ENCODE results near the gene SDF2.
"Not testable (repeated sequence)": the region's sequence is repeated elsewhere in the genome, so short reads cannot be mapped to it uniquely, and the experiment has no call there.

Gene SDF2

GRCh38 chr17:28667870-28668269 is 6.2 kb upstream of the SDF2 start:
- Histone ChIP-seq H3K4me1 (ENCODE audit: control insufficient read depth, insufficient read depth, low read length) (peaks cover 9% of the 10 kb centered on the region), H3K27me3 (ENCODE audit: control insufficient read depth, insufficient read depth, low read length) (no peaks in the 10 kb centered on the region), H3K9ac (ENCODE audit: low read length) (no peak overlapping the region), H3K4me3 (ENCODE audit: low read length) (no peak overlapping the region), H3K27ac (ENCODE audit: low read depth, low read length) (no peak overlapping the region), H3K36me3 (ENCODE audit: control insufficient read depth, insufficient read depth, low read length) (peaks cover 17% of the 10 kb centered on the region)

GRCh38 chr17:28665994-28666393 is 4.3 kb upstream of the SDF2 start:
- peaks cover 10% of the 10 kb centered on the region for H3K36me3 ChIP-seq (ENCODE audit: control insufficient read depth, insufficient read depth, low read length)
- no peaks in the 10 kb centered on the region for H3K27me3 ChIP-seq (ENCODE audit: control insufficient read depth, insufficient read depth, low read length)
- H3K27ac ChIP-seq (ENCODE audit: low read depth, low read length): no peak overlapping the region
- peaks cover 13% of the 10 kb centered on the region for H3K4me1 ChIP-seq (ENCODE audit: control insufficient read depth, insufficient read depth, low read length)
- H3K9ac ChIP-seq (ENCODE audit: low read length): no peak overlapping the region
- no peak overlapping the region for H3K4me3 ChIP-seq (ENCODE audit: low read length)

GRCh38 chr17:28663723-28664122 is 2.0 kb upstream of the SDF2 start:
- Histone ChIP-seq H3K27me3 (ENCODE audit: control insufficient read depth, insufficient read depth, low read length) (no peaks in the 10 kb centered on the region), H3K4me1 (ENCODE audit: control insufficient read depth, insufficient read depth, low read length) (peaks cover 16% of the 10 kb centered on the region), H3K36me3 (ENCODE audit: control insufficient read depth, insufficient read depth, low read length) (peaks cover 9% of the 10 kb centered on the region), H3K4me3 (ENCODE audit: low read length) (no peak overlapping the region), H3K9ac (ENCODE audit: low read length) (no peak overlapping the region), H3K27ac (ENCODE audit: low read depth, low read length) (no peak overlapping the region)

GRCh38 chr17:28662527-28662829 is 772 bp upstream of the SDF2 start:
- peak overlapping the region; percentile 80 for H3K4me3 ChIP-seq (ENCODE audit: low read length)
- H3K27ac ChIP-seq (ENCODE audit: low read depth, low read length): peak overlapping the region; percentile 97
- peak overlapping the region; percentile 96 for H3K9ac ChIP-seq (ENCODE audit: low read length)
- H3K4me1 ChIP-seq (ENCODE audit: control insufficient read depth, insufficient read depth, low read length): peaks cover 16% of the 10 kb centered on the region
- no peaks in the 10 kb centered on the region for H3K27me3 ChIP-seq (ENCODE audit: control insufficient read depth, insufficient read depth, low read length)
- peaks cover 11% of the 10 kb centered on the region for H3K36me3 ChIP-seq (ENCODE audit: control insufficient read depth, insufficient read depth, low read length)

- H3K4me1 ChIP-seq (ENCODE audit: control insufficient read depth, insufficient read depth, low read length): peaks cover 16% of the 10 kb centered on the region
- H3K27ac ChIP-seq (ENCODE audit: low read depth, low read length); H3K4me3 ChIP-seq (ENCODE audit: low read length); H3K27me3 ChIP-seq (ENCODE audit: control insufficient read depth, insufficient read depth, low read length); H3K9ac ChIP-seq (ENCODE audit: low read length): not testable (repeated sequence)
- H3K36me3 ChIP-seq (ENCODE audit: control insufficient read depth, insufficient read depth, low read length): peaks cover 12% of the 10 kb centered on the region
These were observed 2.2 kb downstream of the SDF2 start for GRCh38 chr17:28659497-28659881.

GRCh38 chr17:28658766-28659496 is 2.8 kb downstream of the SDF2 start:
- not testable (repeated sequence) for H3K4me3 ChIP-seq (ENCODE audit: low read length); H3K9ac ChIP-seq (ENCODE audit: low read length); H3K27ac ChIP-seq (ENCODE audit: low read depth, low read length); H3K27me3 ChIP-seq (ENCODE audit: control insufficient read depth, insufficient read depth, low read length)
- H3K36me3 ChIP-seq (ENCODE audit: control insufficient read depth, insufficient read depth, low read length): peaks cover 12% of the 10 kb centered on the region
- H3K4me1 ChIP-seq (ENCODE audit: control insufficient read depth, insufficient read depth, low read length): peaks cover 16% of the 10 kb centered on the region

GRCh38 chr17:28658342-28658741 is 3.4 kb downstream of the SDF2 start:
- not testable (repeated sequence) for H3K4me3 ChIP-seq (ENCODE audit: low read length); H3K9ac ChIP-seq (ENCODE audit: low read length); H3K27me3 ChIP-seq (ENCODE audit: control insufficient read depth, insufficient read depth, low read length); H3K27ac ChIP-seq (ENCODE audit: low read depth, low read length)
- H3K36me3 ChIP-seq (ENCODE audit: control insufficient read depth, insufficient read depth, low read length): peaks cover 12% of the 10 kb centered on the region
- H3K4me1 ChIP-seq (ENCODE audit: control insufficient read depth, insufficient read depth, low read length): peaks cover 12% of the 10 kb centered on the region

- Histone ChIP-seq H3K27me3 (ENCODE audit: control insufficient read depth, insufficient read depth, low read length) (no peaks in the 10 kb centered on the region), H3K4me3 (ENCODE audit: low read length) (no peak overlapping the region), H3K9ac (ENCODE audit: low read length) (no peak overlapping the region), H3K27ac (ENCODE audit: low read depth, low read length) (no peak overlapping the region), H3K4me1 (ENCODE audit: control insufficient read depth, insufficient read depth, low read length) (peaks cover 6% of the 10 kb centered on the region), H3K36me3 (ENCODE audit: control insufficient read depth, insufficient read depth, low read length) (peaks cover 12% of the 10 kb centered on the region)
These were observed 4.0 kb downstream of the SDF2 start for GRCh38 chr17:28657756-28658155.

GRCh38 chr17:28655160-28655559 is 6.5 kb downstream of the SDF2 start:
- no peaks in the 10 kb centered on the region for H3K27me3 ChIP-seq (ENCODE audit: control insufficient read depth, insufficient read depth, low read length)
- H3K9ac ChIP-seq (ENCODE audit: low read length): no peak overlapping the region
- no peaks in the 10 kb centered on the region for H3K4me1 ChIP-seq (ENCODE audit: control insufficient read depth, insufficient read depth, low read length)
- H3K36me3 ChIP-seq (ENCODE audit: control insufficient read depth, insufficient read depth, low read length): peaks cover 12% of the 10 kb centered on the region
- no peak overlapping the region for H3K27ac ChIP-seq (ENCODE audit: low read depth, low read length)
- no peak overlapping the region for H3K4me3 ChIP-seq (ENCODE audit: low read length)

- H3K27ac ChIP-seq (ENCODE audit: low read depth, low read length): no peak overlapping the region
These were observed 13.0 kb downstream of the SDF2 start for GRCh38 chr17:28648698-28649097.

GRCh38 chr17:28646039-28646754 is 15.5 kb downstream of the SDF2 start:
- Histone ChIP-seq H3K4me1 (ENCODE audit: control insufficient read depth, insufficient read depth, low read length) (peaks cover 12% of the 10 kb centered on the region), H3K4me3 (ENCODE audit: low read length) (peak overlapping the region; percentile 88), H3K27me3 (ENCODE audit: control insufficient read depth, insufficient read depth, low read length) (no peaks in the 10 kb centered on the region), H3K9ac (ENCODE audit: low read length) (peak overlapping the region; percentile 40), H3K36me3 (ENCODE audit: control insufficient read depth, insufficient read depth, low read length) (peaks cover 24% of the 10 kb centered on the region), H3K27ac (ENCODE audit: low read depth, low read length) (peak overlapping the region; percentile 93)

More at GRCh38 chr17:28648698-28649097, 13.0 kb downstream of the SDF2 start:
- peaks cover 9% of the 10 kb centered on the region for H3K36me3 ChIP-seq (ENCODE audit: control insufficient read depth, insufficient read depth, low read length)
- no peaks in the 10 kb centered on the region for H3K27me3 ChIP-seq (ENCODE audit: control insufficient read depth, insufficient read depth, low read length)
- H3K4me1 ChIP-seq (ENCODE audit: control insufficient read depth, insufficient read depth, low read length): peaks cover 12% of the 10 kb centered on the region
- no peak overlapping the region for H3K4me3 ChIP-seq (ENCODE audit: low read length)
- H3K9ac ChIP-seq (ENCODE audit: low read length): no peak overlapping the region

GRCh38 chr17:28645576-28645939 is 16.1 kb downstream of the SDF2 start:
- Histone ChIP-seq H3K9ac (ENCODE audit: low read length) (peak overlapping the region; percentile 83), H3K36me3 (ENCODE audit: control insufficient read depth, insufficient read depth, low read length) (peaks cover 27% of the 10 kb centered on the region), H3K27ac (ENCODE audit: low read depth, low read length) (peak overlapping the region; percentile 93), H3K27me3 (ENCODE audit: control insufficient read depth, insufficient read depth, low read length) (no peaks in the 10 kb centered on the region), H3K4me1 (ENCODE audit: control insufficient read depth, insufficient read depth, low read length) (peaks cover 12% of the 10 kb centered on the region), H3K4me3 (ENCODE audit: low read length) (peak overlapping the region; percentile 88)

All from rectal smooth muscle tissue (tissue), 1 donor.